ENCODE measurements around the gene DEFB112. TPM values are rescaled to one million over a fixed set of nuclear protein-coding genes. Genes with fewer than 3 reads are reported as not detected.
A peak's percentile ranks its signal among the peaks of the same experiment; 100 is the strongest.

DEFB112 gene, protein sequence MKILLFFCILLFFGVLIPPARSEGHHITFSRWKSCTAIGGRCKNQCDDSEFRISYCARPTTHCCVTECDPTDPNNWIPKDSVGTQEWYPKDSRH
- total RNA-seq (ENCODE audit: insufficient read depth, low replicate concordance) = not detected

DNA sequence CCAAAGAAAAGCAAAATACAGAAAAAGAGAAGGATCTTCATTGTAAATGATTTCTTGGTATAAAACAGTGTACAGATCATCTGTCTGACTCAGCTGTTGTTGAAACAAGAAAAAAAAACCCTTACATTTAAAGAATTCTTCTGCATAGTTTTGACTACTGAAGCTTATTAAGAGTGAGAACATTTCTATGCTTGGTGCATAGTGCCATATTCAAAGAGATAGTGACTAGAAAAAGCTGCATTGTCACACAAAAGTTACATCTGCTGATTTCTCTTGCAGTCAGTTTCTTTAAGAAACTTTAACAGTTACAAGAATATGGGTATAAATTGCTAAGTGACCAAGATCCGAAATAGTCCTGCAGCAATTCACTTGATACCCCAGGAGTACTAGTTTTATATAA lies at the start of gene DEFB112:
Gene DEFB112 (minus strand): TSS at position 101 of the 400 bp plus-strand sequence. CDS start 60 bp downstream, at position 41.
- DNase-seq (ENCODE audit: low spot score) = no peak

DNA sequence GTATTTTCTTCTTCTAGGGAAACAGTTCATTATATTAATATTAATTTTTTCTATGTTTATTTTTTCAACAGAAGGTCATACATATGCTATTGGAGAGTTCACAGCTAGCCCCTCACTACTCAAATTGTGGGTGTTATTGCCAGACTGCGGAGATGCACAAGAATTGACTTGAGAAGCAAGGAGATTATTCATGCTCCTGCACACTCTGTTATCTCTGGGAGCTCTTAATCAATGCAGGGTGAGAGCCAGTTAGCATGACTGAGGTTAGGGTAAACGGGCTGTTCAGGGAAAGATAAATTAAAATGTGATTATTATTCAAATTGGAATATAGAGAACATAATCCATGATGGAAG lies 48.9 kb upstream of the DEFB112 start:
- no peak for DNase-seq (ENCODE audit: low spot score)

DNA sequence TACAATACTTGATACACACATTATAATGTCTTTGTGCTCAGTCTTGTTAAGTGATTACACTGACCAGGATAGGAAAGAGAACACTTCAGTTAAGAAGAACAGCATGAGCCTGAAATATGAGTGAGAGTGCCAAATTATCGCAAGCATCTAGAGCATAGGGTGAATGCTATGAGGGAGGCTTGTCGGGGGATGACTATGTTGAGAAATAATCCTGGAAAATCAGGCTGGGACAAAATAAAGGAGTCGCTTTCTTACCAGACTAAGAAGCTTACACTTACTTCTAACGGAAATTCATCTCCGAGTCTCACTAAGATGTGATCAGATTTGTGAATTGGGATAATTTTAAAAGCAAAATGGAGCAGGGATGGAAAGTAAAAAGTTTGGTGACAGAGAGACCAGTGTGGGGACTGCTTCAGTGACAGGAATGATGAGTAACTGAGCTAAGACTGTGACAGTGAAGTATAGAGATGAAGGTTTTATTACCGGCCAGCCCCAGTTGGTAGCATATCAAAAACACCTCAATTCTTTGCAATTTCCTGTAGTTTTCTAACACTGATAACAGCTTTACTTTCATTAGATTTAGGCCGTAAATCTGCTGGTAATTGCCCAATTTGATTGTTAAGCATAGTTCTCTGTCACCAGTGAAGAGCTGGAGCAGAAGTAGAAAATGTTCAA lies 48.4 kb upstream of the DEFB112 start:
- no peak for DNase-seq (ENCODE audit: low spot score)

DNA sequence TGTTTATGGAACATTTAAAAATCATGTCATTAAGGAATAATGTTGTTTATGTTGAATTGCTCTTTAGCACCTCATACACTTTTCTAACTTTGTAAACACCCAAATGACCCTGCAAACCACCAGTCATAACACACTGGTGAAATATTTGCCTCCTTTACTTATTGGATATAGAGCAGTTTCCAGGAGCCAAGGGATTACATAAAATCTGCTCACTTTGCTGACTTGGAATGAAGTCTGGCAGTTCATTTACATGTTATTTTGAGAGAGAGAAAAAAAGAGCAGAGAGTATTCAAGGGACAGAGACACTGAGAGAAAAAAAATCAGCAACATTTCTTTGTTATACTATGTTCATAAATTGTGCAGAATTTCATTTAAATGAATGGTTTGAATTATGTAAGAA lies 46.6 kb upstream of the DEFB112 start:
- DNase-seq (ENCODE audit: low spot score) = peak; percentile 2

DNA sequence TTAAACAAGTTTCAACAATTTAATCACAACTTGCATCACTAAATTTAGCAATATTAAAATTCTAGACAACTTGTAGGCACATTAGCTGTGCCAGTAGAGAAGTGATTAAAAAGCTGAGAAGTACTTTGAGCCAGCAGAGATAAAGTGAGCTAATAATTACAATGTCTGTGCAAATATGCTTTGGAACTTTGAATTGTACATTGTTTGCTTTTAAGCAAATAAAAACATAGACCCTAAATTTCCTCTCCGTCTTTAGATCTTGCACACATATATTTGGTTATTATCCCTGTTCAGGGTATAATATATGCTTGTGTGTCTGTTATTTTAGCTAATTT lies 44.2 kb upstream of the DEFB112 start:
- DNase-seq (ENCODE audit: low spot score) = no peak

DNA sequence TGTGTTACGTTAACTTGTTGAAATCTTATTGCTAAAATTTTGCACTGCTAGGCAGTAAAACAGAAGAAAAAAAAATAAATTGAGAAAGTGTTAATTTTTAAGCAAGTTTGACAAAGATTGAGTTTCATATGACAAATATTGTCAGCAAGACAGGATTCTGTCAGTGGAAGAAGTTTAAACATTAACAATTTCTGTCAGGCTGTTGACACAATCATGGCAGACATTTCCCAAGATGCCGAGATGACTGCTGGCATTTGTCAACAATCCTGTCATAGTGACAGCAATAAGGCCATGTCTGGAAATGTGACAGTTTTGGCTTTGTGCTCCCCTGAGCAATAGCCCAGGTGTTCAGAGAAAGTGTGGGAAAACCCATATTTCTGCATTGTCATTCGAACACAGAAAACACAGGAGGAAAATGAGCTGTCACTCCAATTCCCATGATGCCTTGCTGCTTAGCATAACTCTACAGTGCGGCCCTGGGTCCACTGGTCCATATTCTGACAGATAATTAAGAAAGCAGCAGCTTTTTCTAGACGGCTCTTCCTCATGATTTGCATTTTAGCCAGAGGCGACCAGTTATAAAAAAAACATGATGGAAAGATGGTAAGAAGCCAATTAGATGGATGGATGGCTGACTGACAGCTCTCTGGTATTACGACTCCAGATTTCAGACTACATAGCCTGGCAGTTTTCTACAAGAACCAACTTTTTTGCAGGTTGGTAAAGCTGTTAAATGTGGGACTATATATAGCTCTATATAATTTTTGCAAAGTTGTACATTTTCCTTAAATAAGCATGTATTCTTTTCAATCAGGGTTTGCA lies 43.6 kb upstream of the DEFB112 start:
- no peak for DNase-seq (ENCODE audit: low spot score)

DNA sequence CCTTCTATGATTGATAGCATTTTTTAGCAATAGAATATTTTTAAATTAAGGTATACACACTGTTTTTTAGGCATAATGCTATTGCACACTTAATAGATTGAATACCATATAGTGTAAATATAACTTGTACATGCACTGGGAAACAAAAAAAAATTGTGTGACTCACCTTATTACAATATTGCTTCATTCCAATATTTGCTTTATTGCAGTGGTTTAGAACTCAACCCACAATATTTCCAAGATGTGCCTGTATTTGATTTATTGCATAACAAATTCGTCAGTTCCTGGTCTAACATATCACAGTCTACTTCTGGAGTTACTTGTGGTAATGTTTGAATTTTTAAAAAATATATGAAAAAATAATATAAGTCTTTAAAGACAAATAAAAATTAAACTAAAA lies 41.9 kb upstream of the DEFB112 start:
- DNase-seq (ENCODE audit: low spot score) = no peak

DNA sequence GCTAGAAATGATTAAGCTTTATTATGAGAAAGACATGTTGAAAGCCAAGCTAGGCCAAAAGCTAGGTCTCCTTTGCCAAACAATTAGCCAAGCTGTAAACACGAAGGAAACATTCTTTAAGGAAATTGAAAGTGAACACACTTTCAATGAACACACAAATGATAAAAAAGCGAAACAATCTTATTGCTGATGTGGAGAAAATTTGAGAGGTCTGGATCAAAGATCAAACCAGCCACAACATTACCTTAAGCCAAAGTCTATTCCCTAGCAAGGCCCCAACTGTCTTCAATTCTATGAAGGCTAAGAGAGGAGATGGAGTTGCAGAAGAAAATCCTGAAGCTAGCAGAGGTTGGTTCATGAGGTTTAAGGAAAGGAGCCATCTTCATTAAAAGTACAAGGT lies 40.2 kb upstream of the DEFB112 start:
- no peak for DNase-seq (ENCODE audit: low spot score)

DNA sequence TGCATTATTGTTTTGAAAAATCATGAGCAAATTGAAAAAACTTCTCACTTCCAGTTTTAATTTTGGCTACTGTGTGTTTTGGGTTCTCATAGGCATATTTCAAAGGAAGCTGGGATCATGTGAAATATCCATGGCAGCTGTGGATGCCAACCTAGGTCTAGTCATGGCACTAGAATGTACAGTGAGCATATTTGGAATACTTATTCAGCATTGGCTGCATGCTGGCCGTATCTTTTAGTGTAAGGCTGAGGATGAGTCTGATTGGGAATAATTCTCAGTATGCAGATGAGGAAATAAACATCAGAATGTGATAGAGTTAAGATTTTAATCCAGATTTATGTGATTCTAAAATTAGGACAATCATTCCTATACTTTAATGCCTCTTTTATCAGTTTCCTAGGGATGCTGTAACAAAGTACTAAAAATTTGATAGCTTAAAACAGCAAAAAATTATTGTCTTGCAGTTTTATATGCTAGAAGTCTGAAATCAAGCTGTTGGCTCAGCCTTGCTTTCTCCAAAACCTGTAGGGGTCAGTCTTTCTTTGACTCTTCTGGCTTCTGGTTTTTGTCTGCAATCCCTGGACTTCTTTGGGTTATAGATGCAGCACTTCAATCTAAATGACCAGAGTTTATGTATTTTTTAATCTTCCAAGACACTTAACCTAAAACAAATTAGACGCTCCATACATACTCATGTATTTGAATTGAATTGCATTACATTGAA lies 37.7 kb upstream of the DEFB112 start:
- DNase-seq (ENCODE audit: low spot score) = peak; percentile 12

DNA sequence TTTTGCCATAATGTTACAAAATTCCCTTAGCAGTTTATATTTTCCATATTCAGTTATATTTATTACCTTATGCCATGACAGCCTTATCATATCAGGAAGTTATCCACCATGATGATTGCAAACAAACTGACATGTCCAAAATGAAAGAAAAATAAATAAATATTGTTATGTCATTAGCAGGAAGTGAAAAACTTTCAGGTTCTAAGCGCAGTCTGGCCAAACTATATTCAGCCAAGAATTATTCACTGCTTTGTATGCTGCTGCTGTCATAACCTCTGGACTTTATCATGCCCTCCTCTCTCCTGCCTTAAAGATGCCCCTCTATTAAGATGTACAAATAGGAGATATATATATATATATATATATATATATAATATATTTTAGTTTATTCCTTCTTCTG lies 27.7 kb upstream of the DEFB112 start:
- DNase-seq (ENCODE audit: low spot score) = no peak

DNA sequence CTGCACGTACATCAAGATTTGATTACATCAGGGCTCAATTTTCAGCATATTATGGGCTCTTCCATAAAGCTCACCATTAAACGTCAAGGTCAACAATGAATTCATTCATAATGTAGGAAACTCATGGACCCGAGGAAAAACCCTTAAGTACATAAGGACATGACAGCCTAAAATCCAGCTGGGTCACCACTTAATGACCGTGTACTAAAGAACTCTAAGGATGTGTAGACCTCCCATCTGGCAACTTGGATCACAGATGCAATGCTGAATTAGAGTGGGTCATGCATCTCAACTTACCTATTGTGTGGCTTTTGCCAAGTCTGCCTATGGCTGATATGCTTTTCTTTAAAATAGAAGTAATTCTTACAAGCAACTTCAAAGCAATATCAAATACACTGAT lies 26.7 kb upstream of the DEFB112 start:
- DNase-seq (ENCODE audit: low spot score) = no peak

DNA sequence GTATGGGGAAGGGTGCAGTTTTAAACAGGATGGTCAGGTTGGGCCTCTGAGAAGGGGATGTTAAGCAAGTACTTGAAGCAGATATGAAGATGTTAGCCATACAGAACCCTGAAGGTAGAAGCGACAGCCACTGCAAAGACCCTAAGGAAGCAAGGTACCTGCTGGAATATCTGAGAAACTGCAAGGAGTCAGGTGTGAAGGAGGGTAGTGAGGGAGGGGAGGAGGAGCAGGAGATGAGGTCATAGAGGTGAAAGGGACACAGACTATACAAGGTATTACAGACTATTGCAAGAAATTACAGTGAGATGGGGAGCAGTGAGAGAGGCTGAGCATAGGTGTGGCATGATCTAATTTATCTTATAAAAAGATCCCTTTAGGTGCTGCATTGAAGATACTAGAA lies 22.2 kb upstream of the DEFB112 start:
- DNase-seq (ENCODE audit: low spot score) = no peak

DNA sequence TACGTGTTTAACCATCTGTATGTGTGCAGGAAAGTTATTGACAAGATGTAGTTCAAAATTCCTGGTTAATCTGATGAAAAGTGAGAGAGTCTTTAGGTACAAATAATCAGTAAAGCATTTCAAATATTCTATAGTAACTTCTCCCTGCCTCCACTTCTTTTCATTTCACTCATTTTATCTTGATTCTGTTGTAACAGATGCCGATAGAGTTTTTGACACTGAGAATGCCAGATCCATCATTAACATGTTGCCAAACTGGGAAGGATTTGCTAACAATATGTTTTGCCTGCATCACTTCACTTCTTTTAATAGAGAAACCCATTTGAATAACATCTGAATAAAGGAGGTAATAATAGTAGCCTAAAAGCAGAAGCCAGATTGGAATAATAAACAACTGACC lies 20.4 kb upstream of the DEFB112 start:
- no peak for DNase-seq (ENCODE audit: low spot score)

DNA sequence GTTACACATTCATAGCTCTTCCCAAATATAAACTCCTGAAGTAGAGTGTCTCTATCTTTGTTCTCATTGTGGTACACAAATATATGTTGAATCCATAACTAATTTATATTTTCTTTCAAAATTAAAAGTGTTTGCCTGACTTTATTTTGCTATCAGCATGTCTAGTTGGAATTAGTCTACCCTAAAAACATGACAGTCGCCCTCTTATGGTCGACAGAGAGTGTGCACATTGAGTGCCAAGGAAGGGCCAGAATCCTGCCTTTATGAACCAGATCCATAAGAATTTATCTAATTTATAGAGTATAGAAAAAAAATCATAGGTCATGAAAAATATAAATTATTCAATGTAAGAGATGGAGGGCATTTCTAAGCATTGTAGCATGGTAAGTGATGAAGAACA lies 12.3 kb upstream of the DEFB112 start:
- DNase-seq (ENCODE audit: low spot score) = no peak

DNA sequence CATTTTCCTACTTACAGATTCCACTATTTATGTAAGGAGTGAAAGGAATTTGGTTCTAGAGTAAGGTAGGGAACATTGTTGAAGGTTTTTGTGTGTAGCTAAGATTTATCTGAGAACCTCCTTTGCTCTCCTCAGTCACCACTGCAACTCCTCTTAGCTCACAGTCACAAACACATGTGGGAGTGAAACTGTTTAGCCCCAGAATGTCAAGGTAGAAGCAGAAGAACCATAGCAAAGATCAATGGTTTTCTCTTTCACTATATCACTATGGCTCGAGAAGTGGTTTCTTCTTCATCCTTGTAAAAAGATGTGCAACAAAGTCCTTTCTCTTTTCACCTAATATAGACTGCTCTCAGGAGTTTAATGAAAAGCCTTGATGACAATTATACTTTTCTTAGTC lies 6.5 kb upstream of the DEFB112 start:
- no peak for DNase-seq (ENCODE audit: low spot score)

DNA sequence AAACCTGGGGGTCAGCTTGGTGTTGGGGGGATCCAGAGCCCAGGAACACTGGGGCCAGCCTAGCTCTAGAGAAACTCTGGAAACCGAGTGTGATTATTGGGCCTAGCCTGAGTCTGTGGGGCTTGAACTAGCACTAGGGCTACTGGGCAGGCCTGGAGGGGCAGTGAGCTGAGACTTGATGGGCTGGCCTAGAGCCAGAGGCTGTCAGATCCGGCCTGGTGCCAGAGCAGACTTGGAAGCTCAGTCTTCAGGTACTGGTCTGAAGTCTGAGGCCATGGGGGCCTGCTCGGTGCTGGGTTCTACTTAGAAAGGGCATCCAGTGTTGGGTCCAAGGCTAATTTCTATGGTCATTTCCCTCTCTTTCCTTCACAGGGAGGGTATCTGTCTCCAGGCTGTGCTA lies 2.7 kb downstream of the DEFB112 start:
- DNase-seq (ENCODE audit: low spot score) = no peak

DNA sequence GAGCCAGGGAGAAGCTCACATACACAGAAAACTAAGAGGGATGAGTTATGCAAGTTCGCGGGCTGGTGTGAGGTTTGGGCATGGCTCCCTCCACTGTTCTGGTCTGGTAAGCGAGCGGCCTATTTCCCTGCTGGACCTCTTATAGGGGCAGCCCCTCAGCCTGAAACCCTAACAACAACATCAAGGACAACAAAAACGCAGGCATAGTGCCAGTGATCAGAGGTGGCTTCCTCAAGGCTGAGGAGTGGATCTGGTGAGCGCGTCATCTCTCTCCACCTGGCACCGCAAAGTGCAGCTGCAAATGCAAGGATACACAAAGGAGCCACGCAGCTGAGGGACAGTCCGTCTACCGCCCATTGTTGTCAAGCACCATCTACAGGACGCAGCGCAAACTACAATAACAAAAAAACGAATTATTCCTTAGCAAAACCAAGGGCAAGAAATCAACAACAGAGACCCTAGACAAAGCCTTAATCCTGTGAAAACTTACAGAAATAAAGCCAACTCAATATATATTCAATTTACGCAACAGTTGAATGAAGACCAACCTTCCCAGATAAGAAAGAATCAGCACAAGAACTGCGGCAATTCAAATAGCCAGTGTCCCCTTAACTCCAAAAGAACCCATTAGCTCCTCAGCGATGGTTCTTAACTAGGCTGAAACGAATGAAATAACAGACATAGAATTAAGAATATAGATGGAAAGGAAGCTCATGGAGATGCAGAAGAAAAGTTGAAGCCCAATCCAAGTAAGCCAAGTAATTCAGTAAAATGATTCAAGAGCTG lies 18.8 kb downstream of the DEFB112 start:
- no peak for DNase-seq (ENCODE audit: low spot score)

DNA sequence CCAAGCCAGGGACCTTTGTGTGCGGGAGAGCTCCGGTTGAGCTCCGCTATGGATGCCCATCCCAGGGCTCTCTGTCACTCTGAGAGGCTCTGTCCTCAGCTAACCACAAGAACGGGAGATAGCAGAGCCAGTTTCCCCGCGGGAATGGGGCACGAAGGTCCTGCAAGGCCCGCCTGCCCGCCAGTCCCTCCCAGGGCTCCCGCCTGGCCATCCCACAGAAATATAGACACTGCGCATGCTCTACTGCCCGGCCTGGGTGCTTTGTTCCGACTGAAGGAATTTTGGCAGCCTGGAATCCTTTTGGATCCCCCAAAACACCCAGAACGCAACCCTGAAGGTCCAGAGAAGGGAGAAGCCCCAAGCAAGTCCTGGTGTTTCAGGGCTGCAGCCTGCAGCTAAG lies 19.4 kb downstream of the DEFB112 start:
- DNase-seq (ENCODE audit: low spot score) = no peak

DNA sequence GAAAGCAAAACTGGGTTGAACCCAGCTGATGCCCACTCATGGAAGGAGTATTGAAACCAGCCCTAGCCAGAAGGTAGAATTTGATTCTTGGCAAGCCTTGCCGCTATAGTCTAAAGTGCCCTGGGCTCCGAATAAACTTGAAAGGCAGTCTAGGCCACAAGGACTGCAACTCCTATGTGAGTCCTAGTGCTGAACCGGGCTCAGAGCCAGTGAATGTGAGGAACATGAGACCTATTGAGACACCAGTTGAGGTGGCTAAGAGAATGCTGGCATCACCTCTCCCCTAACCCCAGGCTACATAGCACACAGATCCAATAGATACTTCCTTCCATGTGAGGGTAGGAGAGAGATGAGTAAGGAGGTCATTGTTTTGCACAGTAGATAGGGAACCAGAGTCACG lies 24.5 kb downstream of the DEFB112 start:
- no peak for DNase-seq (ENCODE audit: low spot score)

DNA sequence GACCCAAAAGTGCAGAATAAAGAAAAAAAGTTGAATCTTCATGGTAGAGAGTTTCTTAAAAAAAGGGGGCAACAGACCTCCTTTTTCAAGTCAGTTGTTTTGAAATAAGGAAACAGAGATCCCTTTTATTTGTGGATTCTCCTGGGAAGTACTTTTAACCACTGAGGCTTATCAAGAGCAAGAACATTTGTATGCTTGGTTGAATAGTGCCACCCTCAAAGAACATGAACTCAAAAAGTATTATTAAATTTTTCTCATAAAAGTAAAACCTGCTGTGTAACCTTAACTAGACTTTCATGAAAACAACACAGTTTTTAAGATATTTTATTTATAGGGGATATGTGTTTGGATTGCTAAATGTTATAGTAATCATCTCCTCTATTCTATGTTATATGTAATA lies 27.8 kb downstream of the DEFB112 start, which contains the start of gene DEFB110:
Gene DEFB110 (minus strand): TSS at position 101 of the 400 bp plus-strand sequence. CDS start 59 bp downstream, at position 42.
- DNase-seq (ENCODE audit: low spot score) = no peak

DNA sequence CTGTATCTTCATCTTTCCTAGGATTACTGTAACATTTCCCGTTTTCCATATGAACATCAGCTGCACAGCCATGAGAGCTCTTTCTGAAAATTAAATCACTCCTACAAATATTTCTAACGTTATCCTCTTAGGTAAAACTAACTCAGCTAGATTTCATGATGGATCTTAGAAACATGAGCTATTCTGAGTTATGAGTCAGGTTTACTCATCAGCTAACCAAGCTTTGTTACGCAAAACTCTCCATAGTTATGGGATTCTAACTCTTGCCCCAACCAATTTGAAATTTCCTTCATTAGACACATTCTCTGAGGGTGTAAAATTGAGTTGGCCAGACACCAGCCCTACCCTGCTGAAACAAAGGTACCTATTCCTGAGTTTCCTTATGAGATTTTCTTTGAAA lies 41.9 kb downstream of the DEFB112 start:
- no peak for DNase-seq (ENCODE audit: low spot score)

DNA sequence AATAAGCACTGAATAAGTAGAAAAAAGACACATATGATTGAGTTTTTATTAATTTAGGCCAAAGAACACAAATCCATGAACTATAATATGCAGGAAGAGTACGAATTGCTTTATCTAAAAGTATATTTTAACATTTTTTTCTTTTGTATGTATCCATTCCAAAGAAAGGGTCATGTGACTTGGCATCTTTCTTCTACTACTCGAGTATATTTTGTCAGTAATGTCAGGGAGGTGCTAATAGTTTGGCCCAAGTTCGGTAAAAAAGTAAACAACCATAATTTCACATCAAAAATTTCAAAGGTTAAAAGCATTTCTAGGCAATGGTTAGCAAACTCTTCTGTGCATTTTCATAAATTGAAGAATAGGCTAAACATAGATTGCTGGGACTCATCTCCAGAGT lies 46.6 kb downstream of the DEFB112 start:
- no peak for DNase-seq (ENCODE audit: low spot score)

Measured in umbilical cord (tissue), 2 donors.